GM19324 (cell line): ENCODE measurements around the gene FBXW8.

Source experiments
- ATAC-seq: cut with Tn5 transposase; IDR thresholded peaks from one replicate; pipeline ENCODE4 v1.9.1; 2021; ENCODE audit warnings: mild to moderate bottlenecking, moderate library complexity; ENCODE audit not compliant: unreplicated experiment, low FRiP score

The FBXW8 gene, protein sequence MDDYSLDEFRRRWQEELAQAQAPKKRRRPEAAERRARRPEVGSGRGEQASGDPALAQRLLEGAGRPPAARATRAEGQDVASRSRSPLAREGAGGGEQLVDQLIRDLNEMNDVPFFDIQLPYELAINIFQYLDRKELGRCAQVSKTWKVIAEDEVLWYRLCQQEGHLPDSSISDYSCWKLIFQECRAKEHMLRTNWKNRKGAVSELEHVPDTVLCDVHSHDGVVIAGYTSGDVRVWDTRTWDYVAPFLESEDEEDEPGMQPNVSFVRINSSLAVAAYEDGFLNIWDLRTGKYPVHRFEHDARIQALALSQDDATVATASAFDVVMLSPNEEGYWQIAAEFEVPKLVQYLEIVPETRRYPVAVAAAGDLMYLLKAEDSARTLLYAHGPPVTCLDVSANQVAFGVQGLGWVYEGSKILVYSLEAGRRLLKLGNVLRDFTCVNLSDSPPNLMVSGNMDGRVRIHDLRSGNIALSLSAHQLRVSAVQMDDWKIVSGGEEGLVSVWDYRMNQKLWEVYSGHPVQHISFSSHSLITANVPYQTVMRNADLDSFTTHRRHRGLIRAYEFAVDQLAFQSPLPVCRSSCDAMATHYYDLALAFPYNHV

DNA sequence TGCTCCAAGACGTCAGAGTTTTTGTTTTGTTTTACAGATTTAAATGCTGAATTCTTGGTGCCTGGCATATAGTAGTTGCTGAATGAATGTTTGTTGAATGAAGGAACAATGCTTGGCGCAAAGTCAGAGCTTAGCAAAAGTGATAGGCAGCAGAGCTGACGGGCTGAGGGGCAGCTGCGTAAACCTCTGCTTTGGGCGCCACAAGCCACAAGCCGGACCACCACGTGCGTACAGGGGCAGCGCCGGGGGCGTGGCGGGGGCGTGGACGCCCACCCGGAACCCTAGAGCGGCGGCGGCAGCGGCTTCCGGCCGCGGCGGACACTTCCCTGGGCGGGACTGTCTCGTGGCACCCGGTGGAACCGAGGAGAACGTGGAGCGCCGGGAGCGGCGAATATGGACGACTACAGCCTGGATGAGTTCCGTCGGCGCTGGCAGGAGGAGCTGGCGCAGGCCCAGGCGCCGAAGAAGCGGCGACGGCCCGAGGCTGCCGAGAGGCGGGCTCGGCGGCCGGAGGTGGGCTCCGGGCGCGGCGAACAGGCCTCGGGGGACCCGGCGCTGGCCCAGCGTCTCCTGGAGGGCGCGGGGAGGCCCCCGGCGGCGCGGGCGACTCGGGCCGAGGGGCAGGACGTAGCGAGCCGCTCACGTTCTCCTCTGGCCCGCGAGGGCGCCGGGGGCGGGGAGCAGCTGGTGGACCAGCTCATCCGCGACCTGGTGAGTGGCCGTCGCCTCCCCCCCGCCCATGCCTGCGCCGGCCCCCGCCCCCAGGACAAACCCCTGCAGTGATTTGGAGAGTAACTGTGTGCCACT lies at the start of gene FBXW8:
FBXW8 (plus strand) TSS at position 306 of the 807 bp plus-strand sequence; CDS start at position 394, 88 bp downstream.
- peak; percentile 91 for ATAC-seq

GRCh38 chr12:116861320-116861719 lies 49.4 kb upstream of the FBXW8 start:
- peak; percentile 72 for ATAC-seq

DNA sequence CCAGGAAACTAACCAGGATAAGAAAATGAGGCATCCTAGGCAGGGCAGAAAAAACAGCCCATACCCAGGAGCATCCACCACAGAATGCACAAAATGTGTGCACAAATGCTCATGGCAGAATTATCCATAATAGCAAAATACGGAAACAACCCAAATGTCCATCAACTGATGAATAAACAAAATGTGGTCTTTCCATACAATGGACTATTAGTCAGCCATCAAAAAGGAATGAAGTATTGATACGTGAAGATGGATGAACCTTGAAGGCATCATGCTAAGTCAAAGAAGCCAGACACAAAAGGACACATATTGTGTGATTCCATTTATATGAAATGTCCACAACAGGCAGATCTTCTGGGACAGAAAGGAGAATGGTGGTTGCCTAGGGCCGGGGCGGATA lies 48.6 kb upstream of the FBXW8 start:
- ATAC-seq, result no peak

- ATAC-seq, result no peak
These were observed 47.4 kb upstream of the FBXW8 start for GRCh38 chr12:116863275-116863767.

GRCh38 chr12:116864371-116865160 lies 46.2 kb upstream of the FBXW8 start:
- ATAC-seq, result no peak

DNA sequence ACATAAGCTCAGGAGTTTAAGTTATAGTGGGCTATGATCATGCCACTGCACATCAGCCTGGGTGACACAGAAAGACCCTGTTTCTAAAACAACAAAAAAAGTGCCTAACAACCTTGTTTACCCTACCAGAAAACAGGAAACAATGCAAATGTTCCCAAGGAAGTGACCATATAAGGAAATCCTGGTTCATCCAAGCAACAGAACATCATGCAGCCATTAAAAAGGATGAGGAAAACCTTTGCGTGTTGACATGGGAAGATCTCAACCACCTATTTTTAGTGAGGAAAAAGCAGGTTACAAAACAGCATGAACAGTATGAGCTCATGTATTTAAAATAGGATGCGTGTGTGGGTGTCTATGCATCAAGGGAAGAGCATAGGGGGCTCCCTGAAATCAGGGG lies 43.2 kb upstream of the FBXW8 start:
- ATAC-seq, result no peak

DNA sequence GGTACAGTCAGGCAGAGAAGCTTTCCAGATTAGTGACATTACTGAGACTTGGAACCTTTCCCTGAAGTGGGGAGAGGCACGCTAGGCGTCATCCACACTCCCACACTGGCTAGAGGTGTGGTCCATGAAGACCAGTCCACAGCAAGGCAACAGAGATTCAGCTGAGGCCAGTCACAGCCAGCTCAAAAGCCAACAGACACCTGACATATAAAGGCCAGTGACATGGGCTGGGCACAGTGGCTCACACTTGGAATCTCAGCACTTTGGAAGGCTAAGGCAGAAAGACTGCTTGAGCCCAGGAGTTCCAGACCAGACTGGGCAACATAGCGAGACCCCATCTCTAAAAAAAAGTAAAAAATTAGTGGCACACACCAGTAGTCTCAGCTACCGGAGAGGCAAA lies 40.4 kb upstream of the FBXW8 start:
- no peak for ATAC-seq

DNA sequence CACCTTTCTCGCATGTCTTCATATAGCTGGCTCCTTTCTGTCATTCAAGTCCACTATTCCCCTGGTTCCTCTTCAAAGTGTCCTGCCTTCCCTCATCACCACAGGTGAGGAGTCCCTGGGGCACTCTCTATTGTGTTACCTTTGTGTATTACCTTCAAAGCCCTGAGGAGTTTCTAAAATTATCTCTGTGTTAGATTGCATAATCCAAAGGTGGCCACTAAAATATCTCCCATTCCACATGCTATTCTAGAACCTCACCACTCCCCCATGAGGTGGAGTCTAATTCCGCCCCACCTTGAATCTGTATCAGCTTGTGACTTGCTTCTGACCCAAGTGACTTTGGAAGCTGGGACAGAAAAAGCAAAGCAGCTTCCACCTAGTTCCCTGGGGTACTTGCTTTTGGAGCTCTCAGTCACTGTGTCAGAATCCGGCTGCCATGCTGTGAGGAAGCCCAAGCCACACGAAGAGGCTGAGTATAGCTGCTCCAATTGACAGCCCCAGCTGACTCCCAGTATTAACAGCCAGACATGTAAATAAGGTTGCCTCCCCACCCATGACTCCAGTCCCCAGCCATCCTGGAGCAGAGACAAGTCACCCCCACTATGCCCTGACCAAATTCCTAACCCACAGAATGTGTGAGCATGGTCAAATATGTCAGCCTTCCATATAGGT lies 36.3 kb upstream of the FBXW8 start:
- ATAC-seq, result no peak

GRCh38 chr12:116876151-116876869 lies 34.4 kb upstream of the FBXW8 start:
- no peak for ATAC-seq

GRCh38 chr12:116878567-116879508 lies 31.9 kb upstream of the FBXW8 start:
- ATAC-seq, result no peak

DNA sequence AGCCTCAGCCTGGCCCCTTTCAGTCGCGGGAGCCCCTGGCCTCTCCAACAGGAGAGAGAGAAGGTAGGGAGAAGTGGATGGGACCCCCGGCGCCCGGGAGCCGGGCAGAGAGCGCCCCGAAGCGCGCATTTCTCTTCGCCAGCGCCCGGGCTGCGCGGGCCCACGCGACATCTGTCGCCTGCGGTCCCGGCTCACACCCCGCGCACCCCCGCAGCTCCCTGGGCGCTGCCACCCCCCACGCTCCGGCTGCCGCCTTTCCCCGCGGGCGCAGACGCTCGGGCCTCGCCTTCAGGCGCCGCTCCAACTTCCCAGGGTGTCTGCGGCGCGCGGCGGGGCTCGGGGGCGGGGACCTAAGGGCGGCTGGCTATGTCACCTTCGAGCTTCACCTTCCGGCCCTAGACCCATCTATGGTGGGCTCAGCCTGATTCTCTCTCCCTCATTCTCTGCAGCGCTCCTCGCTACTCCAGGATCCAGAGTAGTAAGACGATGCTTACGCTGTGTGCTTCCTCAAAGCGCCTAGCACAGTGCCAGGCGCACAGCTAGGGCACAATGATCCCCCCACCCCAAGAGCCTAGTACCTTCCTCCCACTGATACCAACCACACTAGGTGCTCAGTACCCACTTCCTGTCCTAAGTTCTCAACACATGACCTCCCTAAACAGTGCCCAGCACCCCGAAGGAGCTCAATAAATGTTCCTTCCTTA lies 31.1 kb upstream of the FBXW8 start:
- ATAC-seq, result no peak

DNA sequence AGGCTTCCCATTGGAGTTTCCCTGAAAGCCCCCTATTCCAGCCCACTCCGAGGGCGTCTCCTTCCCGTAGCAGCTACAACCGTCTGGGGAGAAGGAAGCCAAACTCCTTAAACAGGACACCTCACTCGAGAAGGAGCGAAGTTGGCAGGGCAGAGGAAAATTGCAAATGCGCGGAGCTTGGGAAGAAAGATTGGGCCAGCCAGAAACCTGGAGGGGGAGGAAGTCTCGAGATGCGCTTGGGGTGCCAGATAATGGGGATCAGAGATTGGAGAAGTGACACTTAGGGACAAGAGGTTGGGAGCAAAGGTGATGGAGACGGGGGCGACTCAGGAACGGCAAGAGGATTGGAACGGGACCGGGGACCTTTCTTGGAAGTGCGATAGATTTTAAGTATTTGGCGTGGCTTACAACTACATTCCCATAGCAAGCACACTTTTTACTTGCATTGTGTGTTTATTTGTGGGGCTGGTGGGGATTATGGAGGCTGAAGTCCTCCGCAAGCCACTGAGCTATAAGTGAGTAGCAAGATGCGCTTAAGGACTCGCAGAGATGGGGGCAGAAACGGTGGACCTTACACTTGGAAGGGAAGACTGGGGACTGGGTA lies 30.4 kb upstream of the FBXW8 start:
- no peak for ATAC-seq

- peak; percentile 77 for ATAC-seq
These were observed 29.9 kb upstream of the FBXW8 start for GRCh38 chr12:116880817-116881324.

GRCh38 chr12:116881325-116881876 lies 29.3 kb upstream of the FBXW8 start, which contains the start of gene HRK:
HRK (minus strand) TSS chr12:116881441; CDS start chr12:116881307, 134 bp downstream.
- peak; percentile 3 for ATAC-seq

- no peak for ATAC-seq
These were observed 28.8 kb upstream of the FBXW8 start for GRCh38 chr12:116881877-116882507.

DNA sequence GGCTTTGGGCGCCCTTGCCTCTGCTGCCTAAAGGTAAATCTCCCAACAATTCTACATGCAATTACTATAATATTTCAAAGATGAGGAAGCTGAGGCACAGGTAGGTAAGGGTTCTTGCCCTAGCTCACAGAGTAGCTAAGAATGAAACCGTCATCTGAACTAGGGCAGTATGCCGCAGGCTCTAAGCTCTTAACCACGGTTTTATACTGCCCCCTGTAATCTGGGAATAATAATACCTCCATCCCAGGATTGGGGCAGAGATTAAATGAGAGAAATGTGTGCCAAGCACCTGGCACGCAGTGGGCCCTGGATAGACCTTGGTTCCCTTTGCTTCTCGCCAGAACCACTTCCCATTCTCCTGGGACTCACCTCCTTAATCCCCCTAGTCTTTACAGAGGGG lies 28.0 kb upstream of the FBXW8 start:
- no peak for ATAC-seq
